Stimulated activated CD8-positive, alpha-beta memory T cell treated with anti-CD3 and anti-CD28 coated beads, Interleukin-12 subunit alpha, Interleukin-12 subunit beta, amount 100 ng/mL, for 1 hour (primary cell): ENCODE measurements around the gene STAG2.
"Not testable (repeated sequence)": the region's sequence is repeated elsewhere in the genome, so short reads cannot be mapped to it uniquely, and the experiment has no call there.

Experiments
- DNase-seq: peaks from one replicate; pipeline ENCODE4 v3.0.0-alpha.2; 2020; ENCODE audit warnings: low read depth

STAG2 gene

DNA sequence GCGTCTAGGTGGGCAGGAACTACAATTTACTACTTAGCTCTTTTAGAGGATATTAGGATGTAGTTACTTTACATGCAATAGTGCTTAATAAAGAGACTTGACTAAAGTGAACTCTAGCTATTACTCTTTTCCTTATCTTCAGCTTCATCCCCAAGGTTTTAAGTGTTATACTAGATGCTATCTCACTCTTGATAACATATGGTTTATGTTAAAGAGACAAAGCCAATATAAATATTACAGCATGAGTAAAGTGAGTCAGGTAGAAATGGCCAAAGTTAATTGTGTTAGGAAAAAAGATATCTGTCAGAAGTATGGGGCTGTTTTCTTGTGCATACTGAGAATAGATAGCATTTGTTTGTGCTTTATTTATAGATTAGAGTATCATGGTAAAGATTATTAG is 80.5 kb downstream of the STAG2 start:
- DNase-seq: no peak

DNA sequence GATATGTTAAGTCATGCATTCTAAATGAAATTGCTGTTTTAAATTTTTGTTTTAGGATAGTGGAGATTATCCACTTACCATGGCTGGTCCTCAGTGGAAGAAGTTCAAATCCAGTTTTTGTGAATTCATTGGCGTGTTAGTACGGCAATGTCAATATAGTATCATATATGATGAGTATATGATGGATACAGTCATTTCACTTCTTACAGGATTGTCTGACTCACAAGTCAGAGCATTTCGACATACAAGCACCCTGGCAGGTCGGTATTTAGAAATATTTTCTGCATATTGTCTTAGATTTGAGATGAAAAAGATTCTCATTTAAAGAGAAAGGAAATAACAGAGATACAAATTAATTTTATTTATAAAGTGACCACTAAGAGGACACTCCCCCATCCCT is 83.6 kb downstream of the STAG2 start:
- DNase-seq: no peak

DNA sequence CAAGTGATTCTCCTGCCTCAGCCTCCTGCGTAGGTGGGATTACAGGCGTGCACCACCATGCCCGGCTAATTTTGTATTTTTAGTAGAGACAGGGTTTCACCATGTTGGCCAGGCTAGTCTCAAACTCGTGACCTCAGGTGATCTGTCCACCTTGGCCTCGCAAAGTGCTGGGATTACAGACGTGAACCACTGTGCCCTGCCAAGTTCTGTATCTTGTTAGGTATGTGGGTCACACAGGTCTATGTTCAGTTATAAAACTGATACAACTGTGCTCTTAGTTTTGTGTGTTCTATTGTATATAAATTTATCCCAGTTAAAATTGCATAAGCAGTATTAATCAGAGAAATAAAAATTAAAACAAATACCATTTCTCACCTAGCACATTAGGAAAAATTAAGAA is 122.9 kb downstream of the STAG2 start:
- DNase-seq: not testable (repeated sequence)

DNA sequence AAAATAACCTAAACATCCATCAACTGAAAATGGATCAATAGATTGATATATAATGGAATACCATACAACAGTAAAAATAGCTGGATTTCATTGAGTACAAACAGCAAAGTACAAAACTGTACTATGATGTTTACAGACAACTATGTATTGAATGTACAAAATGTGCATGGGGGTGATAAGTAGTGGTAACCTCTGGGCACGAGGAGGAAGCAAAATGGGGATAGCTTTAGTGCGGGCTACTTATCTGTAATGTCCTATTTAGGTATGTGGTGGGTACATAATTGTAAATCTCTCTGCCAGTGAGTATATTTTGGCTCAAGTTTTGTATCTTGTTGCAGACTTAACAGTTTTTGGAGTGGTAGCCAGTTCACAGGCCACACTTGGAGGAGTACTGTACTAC is 123.6 kb downstream of the STAG2 start:
- DNase-seq: no peak

DNA sequence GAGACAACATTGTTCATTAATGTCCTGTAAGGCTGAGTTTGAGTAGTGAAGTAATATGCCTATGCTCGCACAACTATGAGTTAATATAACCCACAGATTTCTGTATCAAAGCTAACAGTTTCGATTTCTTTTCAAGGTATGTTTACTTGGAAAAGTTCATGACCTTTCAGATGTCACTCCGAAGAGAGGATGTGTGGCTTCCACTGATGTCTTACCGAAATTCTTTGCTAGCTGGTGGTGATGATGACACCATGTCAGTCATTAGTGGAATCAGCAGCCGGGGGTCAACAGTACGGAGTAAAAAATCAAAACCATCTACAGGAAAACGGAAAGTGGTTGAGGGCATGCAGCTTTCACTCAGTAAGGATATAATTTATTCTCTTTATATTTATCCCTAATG is 124.9 kb downstream of the STAG2 start:
- no peak for DNase-seq

- DNase-seq: no peak
These were observed 125.7 kb downstream of the STAG2 start for GRCh38 chrX:124087000-124087746.

GRCh38 chrX:124093222-124093621 is 131.7 kb downstream of the STAG2 start:
- DNase-seq: no peak

GRCh38 chrX:124097116-124097515 is 135.6 kb downstream of the STAG2 start:
- no peak for DNase-seq

DNA sequence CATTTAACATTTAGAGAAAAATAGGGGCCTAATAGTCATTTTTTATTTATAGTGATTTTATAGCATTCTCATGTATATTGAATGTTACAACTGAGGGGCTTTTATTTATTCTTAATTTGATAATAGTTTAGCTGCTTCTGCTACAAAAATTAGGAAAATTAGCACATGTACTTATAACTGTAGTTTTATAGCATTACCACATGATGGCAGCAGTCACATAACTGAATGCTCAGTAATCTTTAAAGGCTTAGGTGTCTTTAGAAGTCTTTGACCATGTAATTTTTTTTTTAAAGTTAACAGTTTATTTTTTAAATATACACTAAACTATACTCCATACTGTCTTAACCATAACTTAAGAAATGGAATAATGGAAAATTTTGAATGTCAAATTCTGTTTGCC is 136.6 kb downstream of the STAG2 start:
- DNase-seq: no peak

DNA sequence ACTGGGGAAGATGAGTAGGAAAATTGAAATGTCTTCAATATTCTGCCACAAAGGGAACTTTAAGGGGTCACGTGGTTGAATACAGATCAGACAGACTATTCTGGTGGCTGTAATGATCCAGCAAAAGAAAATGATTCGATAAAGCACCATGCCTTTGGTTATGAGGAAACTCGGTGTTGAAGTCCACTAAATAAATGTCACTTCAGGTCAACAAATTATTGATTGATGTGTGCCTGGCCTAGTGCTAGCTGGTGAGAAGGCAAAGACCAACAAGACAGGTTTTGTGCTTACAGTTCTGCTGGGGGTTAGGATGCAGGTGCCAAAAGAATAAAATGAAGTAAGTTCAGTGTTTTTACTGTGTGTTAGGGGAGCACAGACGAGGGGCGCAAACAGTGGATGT is 142.5 kb downstream of the STAG2 start:
- DNase-seq: no peak

GRCh38 chrX:124104512-124104911 is 143.0 kb downstream of the STAG2 start:
- DNase-seq: not testable (repeated sequence)

DNA sequence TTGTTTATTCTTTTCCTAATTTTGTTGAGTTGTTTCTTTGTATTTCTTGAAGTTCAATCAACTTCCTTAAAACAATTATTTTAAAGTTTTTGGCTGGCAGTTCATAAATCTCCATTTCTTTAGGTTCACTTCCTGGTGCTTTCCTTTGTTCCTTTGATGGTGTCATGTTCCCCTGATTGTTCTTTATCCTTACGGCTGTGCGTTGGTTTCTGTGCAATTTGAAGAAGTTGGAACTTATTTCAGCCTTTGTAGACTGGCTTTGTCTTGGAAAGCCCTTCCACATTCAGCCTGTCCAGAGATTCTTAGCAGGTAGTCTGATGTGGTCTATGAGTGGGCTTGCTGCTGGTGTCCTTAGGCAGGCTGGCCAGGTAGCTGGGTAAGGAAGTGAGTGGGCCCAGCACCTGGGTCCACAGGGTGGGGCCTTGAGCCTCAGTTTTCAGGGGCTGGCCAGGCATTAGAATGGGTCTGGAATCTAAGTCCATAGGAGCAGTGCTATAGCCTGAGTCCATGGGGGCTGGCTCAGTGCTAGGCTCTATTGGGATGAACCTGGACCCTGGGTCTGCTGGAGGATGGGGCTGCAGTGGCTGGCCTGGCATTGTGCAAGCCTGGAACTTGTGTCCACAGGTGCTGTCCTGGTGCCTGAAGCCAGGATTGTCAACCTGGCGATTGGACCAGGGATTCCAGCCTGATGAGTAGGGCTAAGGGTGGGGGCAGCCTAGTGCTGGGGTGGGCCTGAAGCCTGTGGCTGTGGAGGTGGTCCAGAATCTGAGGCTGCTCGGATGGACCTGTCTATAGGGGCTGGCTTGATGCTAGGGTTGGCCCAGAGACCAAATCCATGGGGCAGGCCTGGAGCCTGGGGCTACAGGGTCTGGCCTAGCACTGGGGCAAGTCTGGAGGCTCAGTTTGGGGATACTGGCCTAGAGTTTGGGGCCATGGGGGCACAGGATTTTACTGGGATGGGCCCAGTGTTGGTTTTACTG is 152.4 kb downstream of the STAG2 start:
- DNase-seq: no peak

GRCh38 chrX:124117325-124117724 is 155.8 kb downstream of the STAG2 start:
- no peak for DNase-seq

DNA sequence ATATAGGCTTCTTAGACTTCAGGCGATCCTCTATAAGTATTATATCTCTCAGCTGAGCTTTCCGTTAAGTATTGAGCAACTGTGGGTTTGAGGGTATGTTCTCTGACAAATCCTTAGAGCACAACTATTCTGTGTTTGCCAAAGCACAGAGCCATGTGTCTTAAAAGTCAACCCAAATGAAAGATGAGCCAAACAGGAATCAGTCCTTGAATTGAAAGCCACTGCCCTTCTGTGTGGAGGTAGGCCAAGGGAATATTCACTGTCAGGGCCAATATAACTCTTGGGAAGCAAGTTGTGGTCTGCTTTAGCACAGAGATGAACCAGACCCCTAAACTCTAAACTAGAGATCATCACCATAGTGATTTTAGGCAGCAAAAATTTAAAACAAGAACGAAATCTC is 164.0 kb downstream of the STAG2 start:
- DNase-seq: no peak

DNA sequence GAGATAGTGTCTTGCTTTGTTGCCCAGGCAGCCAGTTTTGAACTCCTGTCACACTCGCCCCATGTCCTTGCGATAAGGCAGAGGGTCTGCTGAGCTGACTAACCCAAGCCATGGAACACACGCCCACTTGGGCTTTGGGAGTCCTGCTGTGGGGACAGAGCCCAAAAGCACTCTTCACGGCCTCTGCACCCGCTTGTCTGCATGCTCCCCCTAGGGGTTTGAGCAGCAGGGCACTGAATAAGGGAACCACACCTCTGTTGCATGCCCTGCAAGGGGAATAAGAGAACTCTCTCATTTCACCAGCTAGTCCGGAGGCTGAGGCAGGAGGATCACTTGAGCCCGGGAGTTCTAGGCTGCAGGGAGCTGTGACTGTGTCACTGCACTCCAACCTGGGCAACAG is 166.0 kb downstream of the STAG2 start:
- no peak for DNase-seq

- DNase-seq: not testable (repeated sequence)
These were observed 170.9 kb downstream of the STAG2 start for GRCh38 chrX:124132437-124132836.

DNA sequence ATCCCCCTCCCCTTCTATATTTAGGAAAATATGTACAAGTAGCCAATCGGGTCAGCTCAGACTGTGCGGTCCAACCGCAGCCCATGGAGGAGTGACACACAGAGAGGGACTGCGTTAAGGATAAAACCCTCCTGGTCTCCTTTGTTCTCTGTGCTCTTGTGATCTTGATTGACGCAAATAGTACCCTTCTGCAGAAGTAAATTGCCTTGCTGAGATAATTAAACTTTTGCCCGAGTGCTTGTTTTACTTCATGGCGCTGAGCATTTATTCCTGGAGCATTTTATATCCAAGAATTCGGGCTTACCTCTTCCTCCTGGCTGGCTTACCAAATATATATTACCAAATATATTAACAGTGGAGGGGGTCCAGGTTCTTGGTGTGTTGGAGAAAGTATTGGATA is 184.2 kb downstream of the STAG2 start:
- no peak for DNase-seq

GRCh38 chrX:124151195-124151594 is 189.7 kb downstream of the STAG2 start:
- no peak for DNase-seq
